HG02759 (cell line): ENCODE results near the gene PAQR8.
A peak's percentile ranks its signal among the peaks of the same experiment; 100 is the strongest.

Experiments
- ATAC-seq: cut with Tn5 transposase; IDR thresholded peaks from one replicate; pipeline ENCODE4 v1.9.1; 2021; ENCODE audit warnings: mild to moderate bottlenecking, moderate library complexity; ENCODE audit not compliant: unreplicated experiment

PAQR8 gene

DNA sequence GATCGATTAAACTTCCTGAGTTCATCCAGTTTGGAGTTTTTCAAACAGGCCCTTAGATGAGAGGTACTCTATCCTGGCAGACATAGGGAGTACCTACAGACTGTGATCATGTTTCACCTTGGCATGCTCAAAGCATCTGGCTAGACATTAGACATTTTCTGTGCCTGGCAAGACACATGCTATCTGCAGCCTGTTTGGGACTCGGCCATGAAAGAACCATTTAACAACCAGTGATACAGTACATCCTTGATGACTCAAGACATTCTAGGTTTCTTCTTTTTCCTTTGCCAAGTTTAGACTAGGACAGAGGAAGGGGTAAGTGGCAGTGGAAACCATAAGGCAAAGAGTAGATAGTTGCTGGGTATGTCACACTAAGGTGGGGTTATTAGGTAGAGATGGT, 15.4 kb upstream of the PAQR8 start:
- no peak for ATAC-seq

DNA sequence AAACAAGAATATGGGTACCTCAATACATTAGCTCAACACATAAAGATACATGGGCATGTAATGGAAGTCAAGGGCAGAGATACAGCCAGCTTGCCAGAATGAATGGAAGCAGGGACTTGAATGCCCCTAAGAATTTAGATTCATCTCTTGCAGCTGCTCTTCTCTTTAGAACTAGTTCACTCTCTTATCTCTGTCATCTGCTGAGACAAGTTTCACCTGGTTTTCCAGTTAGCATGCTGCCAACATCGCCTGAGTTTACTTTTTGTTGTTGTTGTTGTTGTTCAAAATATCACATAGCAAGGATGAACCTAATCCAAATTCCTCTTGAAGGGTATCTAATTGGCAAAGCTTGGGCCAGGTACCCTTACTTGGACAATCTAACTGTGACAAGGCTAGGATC, 14.1 kb upstream of the PAQR8 start:
- no peak for ATAC-seq

DNA sequence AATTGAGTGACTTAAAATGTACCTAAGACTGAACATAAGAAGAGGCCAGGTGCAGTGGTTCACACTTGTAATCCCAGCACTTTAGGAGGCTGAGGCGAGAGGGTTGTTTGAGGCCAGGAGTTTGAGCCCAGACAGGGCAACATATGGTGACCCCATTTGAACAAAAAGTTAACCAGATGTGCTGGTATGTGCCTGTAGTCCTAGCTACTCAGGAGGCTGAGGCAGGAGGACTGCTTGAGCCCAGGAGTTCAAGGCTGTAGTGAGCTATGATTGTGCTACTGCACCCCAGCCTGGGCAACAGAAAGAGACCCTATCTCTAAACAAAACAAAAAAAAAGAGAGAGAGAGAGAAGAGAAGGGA, 10.1 kb upstream of the PAQR8 start:
- ATAC-seq = no peak

DNA sequence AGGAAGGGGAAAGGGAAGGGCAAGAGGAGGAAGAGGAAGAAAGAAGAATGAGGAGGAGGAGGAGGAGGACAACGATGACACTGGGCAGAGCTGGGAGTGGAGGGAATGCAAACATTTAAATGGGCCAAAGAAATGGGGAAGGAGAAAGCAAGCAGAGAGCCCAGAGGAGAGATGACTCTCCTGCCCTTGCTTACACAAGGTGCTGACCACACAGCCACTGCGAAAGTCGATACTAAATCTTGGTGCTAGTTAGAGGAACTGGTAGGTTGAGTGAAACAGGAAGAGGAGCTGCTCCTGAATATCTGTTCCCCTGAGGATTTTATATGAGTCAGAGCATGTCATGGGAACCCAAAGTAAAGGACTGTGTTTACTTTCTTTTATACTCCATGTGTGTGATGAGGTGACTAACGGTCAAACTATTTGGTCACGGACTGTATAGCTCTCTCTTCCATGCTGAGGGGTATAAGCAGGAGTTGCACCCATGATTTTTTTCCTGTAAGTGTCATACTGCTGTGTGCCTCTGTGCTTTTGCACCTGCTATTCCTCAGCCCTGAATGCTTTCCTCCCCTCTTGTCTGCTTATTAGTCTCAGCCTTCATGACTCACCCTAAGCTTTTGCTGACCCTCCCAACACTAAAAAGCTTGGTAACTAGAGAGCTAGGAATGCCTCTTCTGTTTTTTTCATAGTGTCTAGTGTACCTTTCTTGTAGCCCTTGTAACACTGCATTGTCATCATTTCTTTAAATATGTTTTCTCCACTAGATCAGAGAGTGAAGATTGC, 9.5 kb upstream of the PAQR8 start:
- ATAC-seq = peak; percentile 89

DNA sequence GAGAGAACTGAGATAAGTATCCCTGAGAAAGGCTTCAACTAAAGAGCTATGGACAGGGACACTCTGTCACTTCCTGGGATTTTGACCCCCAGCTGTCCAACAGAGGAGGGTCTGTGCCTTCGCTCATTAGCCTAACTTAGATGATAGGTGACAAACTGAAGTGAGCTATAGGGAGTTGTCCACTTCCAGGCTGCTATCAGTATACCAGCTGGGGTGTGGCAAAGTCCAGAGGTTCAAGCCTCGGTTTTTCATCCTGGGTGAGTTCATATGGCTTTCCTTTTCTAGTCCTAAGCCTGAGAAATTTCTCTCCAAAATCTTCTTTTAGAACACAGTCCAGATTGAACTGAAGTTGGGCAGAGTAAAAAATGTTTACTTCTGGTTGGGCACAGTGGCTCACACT, 5.9 kb upstream of the PAQR8 start:
- no peak for ATAC-seq

DNA sequence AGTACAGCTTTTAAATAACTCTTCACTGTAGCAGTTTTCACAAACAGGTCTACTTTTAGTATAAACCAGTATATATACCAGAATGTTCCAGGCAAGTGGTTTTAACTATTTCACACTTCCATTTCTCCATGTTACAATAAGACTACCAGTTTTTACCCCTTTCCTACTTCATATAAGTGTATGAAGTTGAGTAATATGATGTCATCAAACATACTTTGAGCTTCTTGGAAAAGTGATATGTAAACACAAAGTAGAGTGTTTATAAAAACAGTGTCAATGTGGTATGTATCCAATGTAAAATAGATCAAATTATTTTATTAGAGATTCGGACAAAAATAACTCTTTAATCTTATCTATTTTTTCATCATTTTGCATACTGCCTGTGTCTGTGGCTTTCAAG, 2.5 kb upstream of the PAQR8 start:
- no peak for ATAC-seq

DNA sequence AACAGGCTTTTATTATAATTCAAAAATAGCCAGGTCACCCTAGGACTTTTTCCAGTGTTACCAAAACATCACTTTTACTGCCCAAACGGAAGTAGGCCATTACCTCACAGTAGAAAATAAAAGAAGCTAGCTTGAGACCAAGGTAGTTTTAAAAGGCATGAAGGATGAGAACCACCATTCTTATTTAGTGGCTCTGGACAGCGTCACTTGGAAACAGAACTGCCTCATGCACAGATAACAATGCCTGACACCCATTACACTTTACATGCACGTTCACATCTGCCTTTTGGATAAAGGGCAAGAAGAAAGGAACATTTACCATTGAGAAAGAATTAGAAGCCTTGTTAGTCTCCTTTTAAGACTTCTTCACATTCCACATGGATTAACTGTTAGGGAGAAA, 1.9 kb upstream of the PAQR8 start:
- ATAC-seq = no peak

DNA sequence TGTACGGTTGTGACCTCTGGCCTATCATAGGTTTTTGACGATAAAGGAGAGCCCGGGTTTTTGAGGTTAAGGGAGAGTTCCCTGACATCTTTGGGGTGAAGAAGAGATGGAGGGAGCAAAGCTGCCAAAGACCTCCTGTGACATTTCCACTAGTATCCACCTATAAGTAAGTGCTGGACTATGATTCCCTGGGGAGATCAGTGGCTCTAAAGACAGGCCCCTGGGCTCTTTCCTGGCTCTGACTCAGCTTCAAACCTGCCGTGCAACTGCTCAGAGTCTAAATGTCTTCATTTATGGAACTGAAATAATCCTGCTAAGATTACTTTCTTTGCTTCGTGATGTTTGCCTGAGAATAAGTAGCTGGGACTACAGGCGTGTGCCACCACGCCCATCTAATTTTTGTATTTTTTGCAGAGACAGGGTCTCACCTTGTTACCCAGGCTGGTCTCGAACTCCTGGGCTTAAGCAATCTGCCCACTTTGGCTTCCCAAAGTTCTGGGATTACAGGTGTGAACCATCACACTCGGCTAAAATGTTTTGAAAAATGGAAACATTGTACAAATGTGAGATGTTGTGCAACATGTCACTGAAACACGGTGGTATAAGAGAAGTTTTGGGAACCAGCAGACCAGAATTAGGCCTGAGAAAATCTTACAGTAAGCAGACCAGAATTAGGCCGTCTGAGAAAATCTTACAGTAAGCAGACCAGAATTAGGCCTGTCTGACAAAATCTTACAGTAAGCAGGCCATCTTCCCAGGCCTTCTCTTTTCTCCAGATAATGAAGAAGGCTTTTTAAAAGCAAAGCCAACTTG, 1.1 kb upstream of the PAQR8 start:
- ATAC-seq = no peak

DNA sequence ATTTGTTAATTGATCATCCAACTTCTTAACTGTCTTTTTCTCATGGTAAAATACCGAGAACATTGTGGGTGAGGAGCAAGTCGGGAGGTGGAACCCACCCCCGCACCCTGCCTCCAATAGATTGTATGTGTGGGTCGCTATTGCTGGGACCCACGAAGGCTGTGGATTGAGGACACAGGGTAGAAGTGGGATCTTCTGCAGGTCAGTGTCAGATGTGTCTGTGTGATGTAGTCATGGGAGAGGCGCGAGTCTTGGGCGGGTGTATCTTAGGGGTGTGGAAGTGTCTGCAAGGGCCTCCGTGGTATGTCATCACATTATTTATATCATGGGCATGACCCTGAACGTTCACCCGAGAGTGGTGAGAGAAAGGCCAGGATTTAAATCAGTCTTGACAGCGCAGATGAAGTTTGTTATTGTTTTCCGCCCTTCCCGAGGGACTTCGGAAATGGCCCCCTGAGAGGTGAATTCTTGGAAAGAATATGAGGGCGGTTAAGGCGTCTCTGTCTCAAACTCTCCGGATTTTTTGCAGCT, 472 bp upstream of the PAQR8 start:
- peak; percentile 5 for ATAC-seq

DNA sequence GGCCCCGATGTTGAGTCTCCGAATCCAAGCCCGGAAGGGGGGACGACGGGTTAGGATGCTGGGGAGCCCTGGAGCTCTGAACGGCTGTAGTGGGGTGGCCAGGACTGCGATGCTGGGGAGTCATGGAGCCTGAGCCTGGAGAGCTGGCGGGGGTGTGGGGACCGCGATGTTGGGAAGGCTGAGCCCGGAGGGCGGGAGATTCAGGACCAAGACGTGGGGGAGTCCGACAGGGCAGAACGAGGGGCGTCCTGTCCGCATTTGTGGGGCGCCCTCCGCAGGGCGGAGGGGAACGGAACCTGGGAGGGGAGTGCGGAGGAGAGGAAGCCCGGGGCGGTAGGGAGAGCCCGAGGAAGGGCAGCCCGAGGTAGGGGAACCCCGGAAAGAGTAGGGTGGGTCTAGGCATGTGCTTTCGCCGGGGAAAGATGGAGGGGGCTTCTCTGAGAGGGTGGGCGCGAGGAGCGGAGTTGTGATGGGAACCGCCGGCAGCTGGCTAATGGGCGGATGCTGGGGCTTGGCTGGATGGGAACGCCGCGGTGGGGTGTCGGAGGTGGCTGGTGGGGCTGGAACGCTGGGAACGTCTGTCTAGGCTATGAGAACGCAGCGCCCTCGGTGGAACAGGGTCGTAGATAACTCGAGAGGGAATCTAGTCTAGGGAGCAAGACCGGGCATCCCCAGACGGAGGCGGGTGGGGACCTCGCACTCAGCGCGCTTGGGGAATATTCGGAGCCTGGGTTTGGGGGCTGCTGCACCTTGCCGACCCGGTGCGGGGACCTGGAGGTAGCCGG, 684 bp downstream of the PAQR8 start:
- ATAC-seq = peak; percentile 54

DNA sequence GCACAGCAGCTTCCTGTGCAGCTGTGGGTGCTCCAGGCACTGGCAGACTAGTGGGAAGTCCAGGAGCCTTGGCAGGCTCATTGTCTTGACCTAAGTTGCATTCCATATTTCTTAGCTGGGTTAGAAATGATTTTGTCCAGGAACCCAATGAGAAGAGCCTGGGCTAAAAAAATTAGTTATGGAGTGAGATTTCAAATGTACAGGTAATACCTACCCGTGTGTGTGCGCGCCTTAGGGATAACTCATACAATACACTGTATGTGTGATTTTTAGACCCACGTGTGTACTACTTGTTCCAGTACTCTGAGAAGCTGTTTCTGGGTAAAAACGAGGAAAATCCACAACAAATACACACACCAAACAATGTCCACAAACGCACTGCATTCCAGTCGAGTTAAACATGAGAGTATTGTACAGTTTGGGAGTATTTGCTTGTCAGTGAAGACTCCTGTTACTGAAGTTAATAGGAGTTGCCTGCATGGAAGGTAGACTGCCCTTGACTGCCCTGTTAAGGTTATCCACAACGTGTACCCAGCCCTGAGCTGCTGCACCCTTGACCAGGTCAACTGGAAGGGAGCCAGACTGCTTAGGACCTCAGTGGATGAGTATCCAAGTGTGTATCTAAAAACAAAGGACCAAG, 1.4 kb downstream of the PAQR8 start:
- no peak for ATAC-seq

DNA sequence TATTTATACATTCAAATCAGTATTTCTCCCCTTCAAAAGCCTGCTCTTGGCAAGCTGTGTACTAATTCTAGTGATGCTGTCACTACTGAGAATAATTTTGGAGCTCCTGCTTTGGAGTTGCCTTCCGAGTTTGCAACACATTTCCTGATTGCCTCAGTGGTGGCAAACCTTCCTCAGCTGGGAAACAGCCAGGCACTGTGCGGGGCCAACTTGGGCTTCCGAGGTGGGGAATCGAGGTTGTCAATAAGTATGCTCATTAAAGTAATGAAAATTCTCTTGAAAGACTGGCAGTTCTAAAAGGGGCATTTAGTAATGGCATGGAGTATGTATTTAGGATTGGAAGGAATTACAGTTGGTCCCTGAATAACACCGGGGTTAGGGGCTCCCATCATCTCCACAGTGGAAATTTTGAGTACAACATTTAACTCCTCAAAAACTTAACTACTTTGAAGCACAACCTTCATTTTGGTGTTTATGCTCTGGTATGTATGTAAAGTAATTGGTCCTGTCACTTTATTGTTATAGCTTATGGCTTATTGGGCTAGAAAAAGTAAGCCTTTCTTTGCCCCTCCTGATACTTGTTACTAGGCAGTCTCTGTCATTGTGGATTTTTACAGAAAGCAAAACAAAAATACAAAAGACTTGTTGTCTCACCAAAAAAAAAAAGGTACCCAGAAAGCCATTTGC, 2.7 kb downstream of the PAQR8 start:
- ATAC-seq = no peak

DNA sequence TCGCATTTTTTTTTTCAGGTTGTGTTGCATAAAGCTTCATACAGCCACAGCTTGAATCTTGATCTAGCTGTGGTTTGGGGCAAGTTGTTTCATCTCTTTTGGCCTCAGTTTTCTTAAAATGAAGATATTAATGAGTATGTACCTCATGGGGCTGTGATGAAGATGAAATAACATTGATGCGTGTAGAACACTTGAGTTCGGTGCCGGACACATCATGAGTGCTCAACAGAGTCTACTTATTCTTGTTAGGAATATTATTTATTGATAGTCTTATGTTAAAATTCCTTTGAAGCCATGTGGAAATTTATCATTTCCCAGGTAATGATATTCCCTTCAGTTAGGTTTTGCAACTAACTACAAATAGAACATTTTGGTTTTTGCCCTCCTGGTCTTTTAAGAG, 3.4 kb downstream of the PAQR8 start:
- ATAC-seq = no peak

DNA sequence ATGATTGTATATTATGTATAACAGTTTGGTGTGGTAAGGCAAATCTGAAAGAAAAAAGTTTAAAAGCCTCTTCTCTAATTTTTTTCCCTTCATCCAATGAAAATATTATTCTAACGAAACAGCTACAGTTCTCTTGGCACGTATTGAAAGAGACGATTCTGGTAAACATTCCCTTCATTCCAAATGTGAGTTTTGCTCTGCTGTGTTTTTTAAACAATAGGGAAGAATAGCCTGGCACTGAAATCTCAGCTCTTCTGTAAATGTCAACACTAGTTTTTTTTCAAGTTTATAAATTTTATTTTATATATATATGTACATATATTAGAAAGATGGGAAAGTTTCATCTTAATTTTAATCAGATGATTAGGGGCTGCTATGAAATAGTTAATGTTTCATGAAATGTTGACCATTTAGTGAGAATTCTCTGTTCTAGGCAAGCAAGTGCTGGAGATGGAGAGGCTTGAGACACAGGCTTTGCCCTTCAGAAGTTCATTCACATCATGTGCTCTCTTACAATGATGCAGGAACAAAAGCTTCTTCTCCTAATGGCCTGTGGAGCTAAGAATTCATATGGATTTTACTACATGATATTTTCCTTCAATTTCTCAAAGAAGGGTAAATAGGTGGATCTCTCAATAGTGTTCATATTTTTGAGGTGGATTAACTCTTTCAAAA, 4.1 kb downstream of the PAQR8 start:
- no peak for ATAC-seq

DNA sequence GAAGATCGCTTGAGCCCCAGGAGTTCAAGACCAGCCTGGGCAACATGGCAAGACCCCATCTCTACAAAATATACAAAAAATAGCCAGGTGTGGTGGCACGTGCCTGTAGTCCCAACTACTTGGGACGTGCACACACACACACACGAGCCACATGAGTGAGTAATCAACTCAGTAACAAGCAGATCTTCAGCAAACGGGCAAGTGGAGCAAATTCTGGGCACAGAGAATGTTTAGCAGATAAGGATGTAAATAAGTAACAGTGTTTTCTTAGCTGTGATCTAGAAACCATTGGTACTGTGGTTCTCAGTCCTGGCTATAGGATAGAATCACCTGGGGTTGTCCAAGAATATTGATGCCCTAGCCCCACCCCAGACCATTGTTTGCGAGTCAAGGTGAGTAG, 6.1 kb downstream of the PAQR8 start:
- ATAC-seq = no peak

DNA sequence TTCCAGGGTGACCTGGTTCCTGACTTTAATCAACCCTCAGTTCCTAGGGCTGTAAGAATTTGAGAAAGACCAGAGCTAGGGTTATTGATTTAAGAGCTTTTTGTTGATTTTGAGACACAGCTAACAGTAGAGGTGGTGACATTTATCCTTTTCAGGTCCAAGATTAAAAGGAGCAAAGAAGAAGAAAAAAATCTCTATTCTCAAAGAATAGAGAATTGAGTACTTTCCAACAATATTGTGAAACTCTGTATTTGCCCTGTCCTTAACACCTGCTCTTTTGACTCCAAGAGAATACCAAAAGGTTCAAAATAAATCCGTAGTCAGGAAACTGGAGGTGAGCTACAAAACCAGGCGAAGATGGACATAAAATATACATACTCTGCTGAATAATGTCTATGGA, 7.3 kb downstream of the PAQR8 start:
- no peak for ATAC-seq

DNA sequence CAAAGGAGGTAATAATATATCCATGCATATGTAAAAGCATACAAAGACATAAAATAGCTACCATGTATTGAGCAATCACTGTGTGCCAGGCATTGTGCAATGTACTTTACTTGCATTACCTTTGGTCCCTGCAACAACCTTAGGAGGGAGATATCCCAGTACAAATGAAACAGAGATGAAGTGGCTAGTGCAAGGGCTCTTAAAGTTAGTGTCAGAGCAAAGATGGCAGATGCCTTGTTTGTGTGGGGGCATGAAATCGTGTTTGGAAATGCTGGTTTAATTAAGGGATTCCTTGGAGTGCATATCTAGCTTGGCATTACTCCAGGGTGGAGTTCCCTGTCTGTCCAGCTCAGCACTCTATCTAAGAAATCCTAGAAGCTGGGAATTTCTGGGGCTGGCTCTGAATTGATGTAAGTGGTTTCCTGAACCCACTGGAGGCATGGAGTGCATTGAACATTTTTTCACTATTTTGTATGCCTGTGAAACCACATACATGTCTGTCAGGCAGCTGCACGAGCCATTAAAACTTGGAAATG, 9.8 kb downstream of the PAQR8 start:
- no peak for ATAC-seq

DNA sequence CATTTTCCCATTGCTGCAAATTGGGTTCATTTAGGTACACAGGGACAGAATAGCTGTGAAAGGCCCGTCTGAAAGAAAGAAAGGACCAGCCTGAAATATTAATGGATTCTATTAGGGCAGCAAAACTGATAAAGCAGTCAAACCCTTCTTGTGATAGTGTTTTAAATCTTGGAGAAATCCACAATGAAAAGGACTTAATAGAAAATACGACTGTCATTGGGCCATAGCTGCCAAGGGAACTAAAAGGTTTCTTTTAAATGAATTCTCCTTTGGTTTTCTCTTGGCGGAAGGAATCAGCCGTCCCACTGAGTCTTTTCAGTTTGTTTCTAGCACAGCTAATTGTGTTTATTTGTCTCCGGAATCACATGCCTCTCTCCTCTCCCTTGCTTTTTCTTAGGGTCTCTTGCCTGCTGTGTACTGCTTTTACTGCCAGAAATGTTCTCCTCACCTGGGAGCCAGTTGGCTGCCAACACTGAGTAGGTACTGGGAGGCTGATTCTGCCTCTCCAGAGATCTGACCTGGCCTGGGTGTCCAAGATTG, 11.3 kb downstream of the PAQR8 start:
- no peak for ATAC-seq

DNA sequence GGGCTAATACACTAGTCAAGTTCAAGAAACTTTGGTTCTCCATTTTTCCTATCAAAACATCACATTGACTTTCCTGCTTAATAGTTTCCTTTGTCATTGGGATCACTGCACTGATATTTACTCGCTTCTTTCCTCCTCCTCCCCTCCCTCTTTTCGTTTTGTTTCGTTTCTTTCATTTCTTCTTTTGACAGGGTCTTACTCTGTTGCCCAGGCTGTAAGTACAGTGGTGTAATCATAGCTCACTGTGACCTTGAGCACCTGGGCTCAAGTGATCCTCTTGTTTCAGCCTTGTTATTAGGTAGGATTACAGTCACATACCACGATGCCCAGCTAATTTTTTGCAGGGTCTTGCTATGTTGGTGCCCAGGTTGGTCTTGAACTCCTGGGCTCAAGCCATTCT, 12.3 kb downstream of the PAQR8 start:
- no peak for ATAC-seq
